ENCODE results near the gene LYPD6B.

The LYPD6B gene

GRCh38 chr2:149057401-149057800 lies 18.9 kb downstream of the LYPD6B start:
- Histone ChIP-seq H3F3A (ENCODE audit: insufficient read depth) (no peaks in the 10 kb centered on the region), H3K4me3 (ENCODE audit: insufficient read depth, low read length, poor library complexity, severe bottlenecking) (no peak overlapping the region), H3K27ac (ENCODE audit: low read depth, low read length) (no peak overlapping the region), H4K20me1 (ENCODE audit: low read depth, low read length) (no peaks in the 10 kb centered on the region), H3K27me3 (ENCODE audit: low read length) (no peaks in the 10 kb centered on the region), H2AFZ (ENCODE audit: low read depth, low read length, severe bottlenecking) (no peak overlapping the region), H3K9ac (ENCODE audit: low read length) (no peak overlapping the region), H3K79me2 (ENCODE audit: insufficient read depth, low read length) (peaks cover 82% of the 10 kb centered on the region), H3K9me2 (replicated peaks; ENCODE audit: insufficient read depth, low read length) (no peaks in the 10 kb centered on the region), H3K36me3 (ENCODE audit: low read length) (no peaks in the 10 kb centered on the region), H3K4me2 (ENCODE audit: low read depth, low read length, poor library complexity, severe bottlenecking) (no peak overlapping the region), H3K9me3 (ENCODE audit: insufficient read depth, low read length) (no peaks in the 10 kb centered on the region)
- TF ChIP-seq CTCF (IDR thresholded peaks at IDR 0.05; ENCODE audit: insufficient read depth, low read length, poor library complexity, severe bottlenecking) (no peak), EZH2phosphoT487 (conservative IDR thresholded peaks at IDR 0.05; ENCODE audit: low read length) (no peak)

- peaks cover 78% of the 10 kb centered on the region for H3K79me2 ChIP-seq (ENCODE audit: insufficient read depth, low read length)
- H3K9me2 ChIP-seq (replicated peaks; ENCODE audit: insufficient read depth, low read length), result no peaks in the 10 kb centered on the region
- no peak overlapping the region for H3K9ac ChIP-seq (ENCODE audit: low read length)
- no peak overlapping the region for H3K4me2 ChIP-seq (ENCODE audit: low read depth, low read length, poor library complexity, severe bottlenecking)
- no peaks in the 10 kb centered on the region for H3K27me3 ChIP-seq (ENCODE audit: low read length)
- H3F3A ChIP-seq (ENCODE audit: insufficient read depth), result no peaks in the 10 kb centered on the region
- no peaks in the 10 kb centered on the region for H3K9me3 ChIP-seq (ENCODE audit: insufficient read depth, low read length)
- no peak for TF ChIP-seq EZH2phosphoT487 (conservative IDR thresholded peaks at IDR 0.05; ENCODE audit: low read length)
- no peak overlapping the region for H3K27ac ChIP-seq (ENCODE audit: low read depth, low read length)
- H3K36me3 ChIP-seq (ENCODE audit: low read length), result no peaks in the 10 kb centered on the region
- no peak overlapping the region for H2AFZ ChIP-seq (ENCODE audit: low read depth, low read length, severe bottlenecking)
- 0 out of 2 replicates have a peak, but pooled peaks cover 3% of the 10 kb centered on the region for H4K20me1 ChIP-seq (ENCODE audit: low read depth, low read length)
- H3K4me3 ChIP-seq (ENCODE audit: insufficient read depth, low read length, poor library complexity, severe bottlenecking), result no peak overlapping the region
These were observed 20.4 kb downstream of the LYPD6B start for GRCh38 chr2:149058936-149059335.

GRCh38 chr2:149059822-149060221 lies 21.3 kb downstream of the LYPD6B start:
- H3K4me2 ChIP-seq (ENCODE audit: low read depth, low read length, poor library complexity, severe bottlenecking), result no peak overlapping the region
- H2AFZ ChIP-seq (ENCODE audit: low read depth, low read length, severe bottlenecking), result no peak overlapping the region
- H3K9ac ChIP-seq (ENCODE audit: low read length), result no peak overlapping the region
- H3K27ac ChIP-seq (ENCODE audit: low read depth, low read length), result no peak overlapping the region
- no peaks in the 10 kb centered on the region for H3F3A ChIP-seq (ENCODE audit: insufficient read depth)
- 0 out of 2 replicates have a peak, but pooled peaks cover 3% of the 10 kb centered on the region for H4K20me1 ChIP-seq (ENCODE audit: low read depth, low read length)
- no peaks in the 10 kb centered on the region for H3K27me3 ChIP-seq (ENCODE audit: low read length)
- peaks cover 78% of the 10 kb centered on the region for H3K79me2 ChIP-seq (ENCODE audit: insufficient read depth, low read length)
- no peaks in the 10 kb centered on the region for H3K36me3 ChIP-seq (ENCODE audit: low read length)
- TF ChIP-seq CTCF (IDR thresholded peaks at IDR 0.05; ENCODE audit: insufficient read depth, low read length, poor library complexity, severe bottlenecking) (no peak), EZH2phosphoT487 (conservative IDR thresholded peaks at IDR 0.05; ENCODE audit: low read length) (no peak)
- no peaks in the 10 kb centered on the region for H3K9me3 ChIP-seq (ENCODE audit: insufficient read depth, low read length)
- H3K4me3 ChIP-seq (ENCODE audit: insufficient read depth, low read length, poor library complexity, severe bottlenecking), result no peak overlapping the region
- no peaks in the 10 kb centered on the region for H3K9me2 ChIP-seq (replicated peaks; ENCODE audit: insufficient read depth, low read length)

- no peak overlapping the region for H3K4me2 ChIP-seq (ENCODE audit: low read depth, low read length, poor library complexity, severe bottlenecking)
- TF ChIP-seq CTCF (IDR thresholded peaks at IDR 0.05; ENCODE audit: insufficient read depth, low read length, poor library complexity, severe bottlenecking), result no peak
- no peak for TF ChIP-seq EZH2phosphoT487 (conservative IDR thresholded peaks at IDR 0.05; ENCODE audit: low read length)
- no peaks in the 10 kb centered on the region for H3F3A ChIP-seq (ENCODE audit: insufficient read depth)
- no peaks in the 10 kb centered on the region for H3K9me2 ChIP-seq (replicated peaks; ENCODE audit: insufficient read depth, low read length)
- H3K79me2 ChIP-seq (ENCODE audit: insufficient read depth, low read length), result peaks cover 74% of the 10 kb centered on the region
- no peaks in the 10 kb centered on the region for H3K9me3 ChIP-seq (ENCODE audit: insufficient read depth, low read length)
- H3K27me3 ChIP-seq (ENCODE audit: low read length), result no peaks in the 10 kb centered on the region
- H2AFZ ChIP-seq (ENCODE audit: low read depth, low read length, severe bottlenecking), result no peak overlapping the region
- no peak overlapping the region for H3K4me3 ChIP-seq (ENCODE audit: insufficient read depth, low read length, poor library complexity, severe bottlenecking)
- H3K9ac ChIP-seq (ENCODE audit: low read length), result no peak overlapping the region
- 0 out of 2 replicates have a peak, but pooled peaks cover 3% of the 10 kb centered on the region for H4K20me1 ChIP-seq (ENCODE audit: low read depth, low read length)
- H3K36me3 ChIP-seq (ENCODE audit: low read length), result no peaks in the 10 kb centered on the region
- H3K27ac ChIP-seq (ENCODE audit: low read depth, low read length), result no peak overlapping the region
These were observed 22.7 kb downstream of the LYPD6B start for GRCh38 chr2:149061133-149061745.
